ENCODE results near the gene PLAGL2. TPM values are rescaled to one million over a fixed set of nuclear protein-coding genes. Genes with fewer than 3 reads are reported as not detected.

PLAGL2 gene
- total and polyA plus RNA-seq, 10 donors: 2.2 to 16.6 (median 12.1) TPM

DNA sequence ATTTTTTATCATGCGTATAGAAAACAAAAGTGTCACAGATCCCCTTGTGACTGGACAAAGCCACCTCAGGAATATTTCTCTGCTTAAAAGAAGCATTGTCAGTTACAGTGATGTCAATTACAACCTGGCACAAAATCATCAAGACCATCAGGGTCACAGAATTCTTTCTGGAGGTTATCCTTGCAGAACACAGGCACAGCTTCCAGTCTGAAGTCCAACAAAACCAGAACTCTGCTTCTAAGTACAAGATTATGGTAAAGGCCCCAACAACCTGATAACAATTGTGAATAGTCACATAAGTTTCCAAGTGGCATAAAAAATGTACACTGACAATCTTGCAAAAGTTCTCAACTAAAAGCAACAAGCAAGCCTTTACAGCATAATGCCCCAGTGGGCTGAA, 21.0 kb downstream of the PLAGL2 start:
- WGBS, 5 donors: 88 to 100% (median 94%) methylated on average over 1 of the region's 1 CpG
- DNase-seq: no peak

GRCh38 chr20:32184961-32185603, 22.5 kb downstream of the PLAGL2 start:
- peaks cover 0 to 4% (median 0%) of the 10 kb centered on the region in 7 donors for H3K27me3 ChIP-seq (replicated peaks in 1 of 7)

More for the DNA sequence above, 21.0 kb downstream of the PLAGL2 start:
- H3K27ac ChIP-seq: no peak overlapping the region
- intact Hi-C loops (cut with DNase I; ENCODE audit: low total_unique reads): no loop called here
- peaks cover 7 to 35% (median 26%) of the 10 kb centered on the region in 6 donors for H3K4me1 ChIP-seq
- TF ChIP-seq, protein P1, sequence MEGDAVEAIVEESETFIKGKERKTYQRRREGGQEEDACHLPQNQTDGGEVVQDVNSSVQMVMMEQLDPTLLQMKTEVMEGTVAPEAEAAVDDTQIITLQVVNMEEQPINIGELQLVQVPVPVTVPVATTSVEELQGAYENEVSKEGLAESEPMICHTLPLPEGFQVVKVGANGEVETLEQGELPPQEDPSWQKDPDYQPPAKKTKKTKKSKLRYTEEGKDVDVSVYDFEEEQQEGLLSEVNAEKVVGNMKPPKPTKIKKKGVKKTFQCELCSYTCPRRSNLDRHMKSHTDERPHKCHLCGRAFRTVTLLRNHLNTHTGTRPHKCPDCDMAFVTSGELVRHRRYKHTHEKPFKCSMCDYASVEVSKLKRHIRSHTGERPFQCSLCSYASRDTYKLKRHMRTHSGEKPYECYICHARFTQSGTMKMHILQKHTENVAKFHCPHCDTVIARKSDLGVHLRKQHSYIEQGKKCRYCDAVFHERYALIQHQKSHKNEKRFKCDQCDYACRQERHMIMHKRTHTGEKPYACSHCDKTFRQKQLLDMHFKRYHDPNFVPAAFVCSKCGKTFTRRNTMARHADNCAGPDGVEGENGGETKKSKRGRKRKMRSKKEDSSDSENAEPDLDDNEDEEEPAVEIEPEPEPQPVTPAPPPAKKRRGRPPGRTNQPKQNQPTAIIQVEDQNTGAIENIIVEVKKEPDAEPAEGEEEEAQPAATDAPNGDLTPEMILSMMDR (IDR thresholded peaks at IDR 0.05 in 8 of 11, conservative IDR thresholded peaks at IDR 0.05 in 3 of 11): no peak
- TF ChIP-seq POLR2A (IDR thresholded peaks at IDR 0.05) (no peak), POLR2AphosphoS5 (IDR thresholded peaks at IDR 0.05) (no peak)
- H3K27me3 ChIP-seq (replicated peaks in 1 of 7): peaks cover 0 to 7% (median 0%) of the 10 kb centered on the region in 7 donors
- no peaks in the 10 kb centered on the region for H3K9me3 ChIP-seq
- H3K4me3 ChIP-seq: no peak overlapping the region
- H3K36me3 ChIP-seq: peaks cover 0 to 1% (median 0%) of the 10 kb centered on the region in 6 donors

DNA sequence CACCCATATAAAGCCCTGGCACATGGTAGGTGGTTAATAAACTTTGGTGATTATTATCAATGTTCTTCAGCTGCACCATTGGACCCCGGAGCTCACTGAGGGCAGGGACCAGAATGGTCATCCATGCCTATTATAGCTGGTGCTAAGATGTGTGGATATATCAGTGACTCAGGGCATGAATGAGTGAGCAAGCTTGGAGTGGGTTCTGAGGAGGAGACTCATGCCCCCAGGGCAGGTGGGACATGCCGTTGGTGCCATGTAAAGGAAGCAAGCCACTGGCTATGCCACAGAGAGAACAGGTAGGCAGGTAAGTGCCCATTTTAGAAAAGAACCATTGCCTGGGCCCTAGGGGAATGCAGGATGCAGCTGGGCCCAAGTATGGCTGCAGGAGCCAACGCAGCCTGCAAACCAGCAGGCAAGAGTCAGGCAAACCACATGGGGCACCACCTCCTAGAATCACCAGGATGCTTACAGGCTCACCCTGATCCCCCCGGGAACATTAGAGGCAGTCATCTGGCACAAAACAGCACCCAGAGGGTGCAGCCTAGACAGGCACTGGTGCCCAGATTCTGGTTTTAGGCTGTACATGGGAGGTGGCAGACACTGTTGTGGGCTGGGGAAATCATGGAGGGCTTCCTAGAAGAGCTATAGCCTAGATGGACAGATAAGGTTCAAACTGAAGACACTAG, 23.5 kb downstream of the PLAGL2 start:
- TF ChIP-seq POLR2AphosphoS5 (IDR thresholded peaks at IDR 0.05): no peak
- TF ChIP-seq, protein P1 (IDR thresholded peaks at IDR 0.05 in 8 of 11, conservative IDR thresholded peaks at IDR 0.05 in 3 of 11): no peak
- TF ChIP-seq POLR2A (IDR thresholded peaks at IDR 0.05): no peak
- peaks cover under 1 to 12% (median 6%) of the 10 kb centered on the region in 6 donors for H3K4me1 ChIP-seq
- no peak overlapping the region for H3K4me3 ChIP-seq
- intact Hi-C loops (cut with DNase I; ENCODE audit: low total_unique reads): no loop called here
- H3K36me3 ChIP-seq: no peaks in the 10 kb centered on the region
- WGBS, 5 donors: 67 to 85% (median 79%) methylated on average over 4 of the region's 4 CpGs
- H3K27me3 ChIP-seq (replicated peaks in 1 of 7): no peaks in the 10 kb centered on the region
- no peak for DNase-seq
- H3K9me3 ChIP-seq: no peaks in the 10 kb centered on the region
- H3K27ac ChIP-seq: no peak overlapping the region

More at GRCh38 chr20:32184961-32185603, 22.5 kb downstream of the PLAGL2 start:
- Histone ChIP-seq H3K36me3 (no peaks in the 10 kb centered on the region), H3K27ac (no peak overlapping the region), H3K4me1 (peaks cover 6 to 21% (median 16%) of the 10 kb centered on the region in 6 donors), H3K9me3 (no peaks in the 10 kb centered on the region), H3K4me3 (no peak overlapping the region)
- intact Hi-C loops (cut with DNase I; ENCODE audit: low total_unique reads): no loop called here
- no peak for TF ChIP-seq POLR2AphosphoS5 (IDR thresholded peaks at IDR 0.05)
- TF ChIP-seq, protein P1 (IDR thresholded peaks at IDR 0.05 in 8 of 11, conservative IDR thresholded peaks at IDR 0.05 in 3 of 11): no peak
- no peak for TF ChIP-seq POLR2A (IDR thresholded peaks at IDR 0.05)
- DNase-seq: no peak
- WGBS, 5 donors: 82 to 89% (median 84%) methylated on average over 10 of the region's 10 CpGs

DNA sequence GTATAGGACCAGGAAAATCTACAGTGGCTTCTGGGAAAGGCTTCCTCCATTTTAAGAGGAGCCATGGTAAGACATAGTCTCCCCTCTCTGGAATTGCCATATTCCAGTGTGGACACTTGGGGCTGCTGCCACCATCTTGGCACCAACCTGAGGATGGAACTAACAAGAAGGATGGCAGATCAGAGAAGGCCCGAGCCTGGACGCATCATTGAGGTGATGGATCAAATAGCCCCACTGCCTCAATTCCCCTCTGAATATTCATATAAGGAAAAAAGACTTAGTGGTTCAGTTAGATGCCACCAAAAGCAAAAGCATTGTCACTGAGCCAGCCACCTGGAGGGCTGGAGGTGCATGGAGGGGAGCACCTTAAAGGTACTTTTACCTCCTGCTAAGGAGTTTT, 25.9 kb downstream of the PLAGL2 start:
- no peaks in the 10 kb centered on the region for H3K36me3 ChIP-seq
- no peak overlapping the region for H3K4me3 ChIP-seq
- TF ChIP-seq, protein P1 (IDR thresholded peaks at IDR 0.05 in 8 of 11, conservative IDR thresholded peaks at IDR 0.05 in 3 of 11): no peak
- TF ChIP-seq POLR2A (IDR thresholded peaks at IDR 0.05) (no peak), POLR2AphosphoS5 (IDR thresholded peaks at IDR 0.05) (no peak)
- DNase-seq: no peak
- H3K27me3 ChIP-seq (replicated peaks in 1 of 7): no peaks in the 10 kb centered on the region
- no peak overlapping the region for H3K27ac ChIP-seq
- no peaks in the 10 kb centered on the region for H3K4me1 ChIP-seq
- H3K9me3 ChIP-seq: no peaks in the 10 kb centered on the region
- intact Hi-C loops (cut with DNase I; ENCODE audit: low total_unique reads): no loop called here
- WGBS, 5 donors: 92 to 100% (median 96%) methylated on average over 2 of the region's 2 CpGs
